ENCODE results near the gene DGKQ.
"Not testable (repeated sequence)": the region's sequence is repeated elsewhere in the genome, so short reads cannot be mapped to it uniquely, and the experiment has no call there.

The DGKQ gene

GRCh38 chr4:948101-948935 is 25.1 kb downstream of the DGKQ start:
- DNase-seq, result no peak

GRCh38 chr4:947491-947971 is 25.8 kb downstream of the DGKQ start:
- DNase-seq, result no peak

GRCh38 chr4:946517-947471 is 26.6 kb downstream of the DGKQ start:
- no peak for DNase-seq

- no peak for DNase-seq
These were observed 27.3 kb downstream of the DGKQ start for GRCh38 chr4:946103-946450.

GRCh38 chr4:945274-946102 is 27.9 kb downstream of the DGKQ start:
- DNase-seq, result no peak

GRCh38 chr4:939508-939907 is 33.9 kb downstream of the DGKQ start:
- DNase-seq, result not testable (repeated sequence)

- DNase-seq, result no peak
These were observed 40.7 kb downstream of the DGKQ start for GRCh38 chr4:932713-933070.

- peak; percentile 93 for DNase-seq
These were observed 41.2 kb downstream of the DGKQ start, which contains the start of the genes GAK and TMEM175 for GRCh38 chr4:931960-932712. Gene GAK (minus strand): TSS chr4:932316. CDS start chr4:932187, 129 bp downstream. Gene TMEM175 (plus strand): TSS chr4:932460. CDS start chr4:947740, 15,280 bp downstream.

- no peak for DNase-seq
These were observed 42.0 kb downstream of the DGKQ start for GRCh38 chr4:931194-931959.

GRCh38 chr4:930827-931193 is 42.6 kb downstream of the DGKQ start:
- DNase-seq, result no peak

GRCh38 chr4:930028-930551 is 43.3 kb downstream of the DGKQ start:
- no peak for DNase-seq

GRCh38 chr4:929096-929765 is 44.1 kb downstream of the DGKQ start:
- DNase-seq, result no peak

- not testable (repeated sequence) for DNase-seq
These were observed 45.8 kb downstream of the DGKQ start for GRCh38 chr4:927566-927965.

- no peak for DNase-seq
These were observed 46.8 kb downstream of the DGKQ start for GRCh38 chr4:926538-926937.

GRCh38 chr4:925771-926500 is 47.4 kb downstream of the DGKQ start:
- no peak for DNase-seq

GRCh38 chr4:925171-925570 is 48.2 kb downstream of the DGKQ start:
- DNase-seq, result no peak

- DNase-seq, result no peak
These were observed 49.0 kb downstream of the DGKQ start for GRCh38 chr4:924107-925096.

- DNase-seq, result no peak
These were observed 51.5 kb downstream of the DGKQ start for GRCh38 chr4:921830-922331.
